DOHH2 (cell line): ENCODE measurements around the gene MARCHF3.
"Not testable (repeated sequence)": the region's sequence is repeated elsewhere in the genome, so short reads cannot be mapped to it uniquely, and the experiment has no call there.

Source experiments
- EZH2phosphoT487 ChIP-seq: fragments of 200-600 bp; sonication (generic); IDR thresholded peaks from 2 replicates; pipeline ENCODE4 v1.6.1; 2017; ENCODE audit warnings: borderline replicate concordance, mild to moderate bottlenecking, antibody characterized with exemption, low read length, moderate library complexity, mixed read lengths
- TF ChIP-seq, protein P1 (sequence below): fragments of 200-600 bp; sonication (generic); IDR thresholded peaks from one replicate; pipeline ENCODE4 v1.5.1; 2014; ENCODE audit warnings: antibody characterized with exemption, mild to moderate bottlenecking, low read depth, low read length; ENCODE audit not compliant: poor library complexity, severe bottlenecking

- TF ChIP-seq, protein P1, sequence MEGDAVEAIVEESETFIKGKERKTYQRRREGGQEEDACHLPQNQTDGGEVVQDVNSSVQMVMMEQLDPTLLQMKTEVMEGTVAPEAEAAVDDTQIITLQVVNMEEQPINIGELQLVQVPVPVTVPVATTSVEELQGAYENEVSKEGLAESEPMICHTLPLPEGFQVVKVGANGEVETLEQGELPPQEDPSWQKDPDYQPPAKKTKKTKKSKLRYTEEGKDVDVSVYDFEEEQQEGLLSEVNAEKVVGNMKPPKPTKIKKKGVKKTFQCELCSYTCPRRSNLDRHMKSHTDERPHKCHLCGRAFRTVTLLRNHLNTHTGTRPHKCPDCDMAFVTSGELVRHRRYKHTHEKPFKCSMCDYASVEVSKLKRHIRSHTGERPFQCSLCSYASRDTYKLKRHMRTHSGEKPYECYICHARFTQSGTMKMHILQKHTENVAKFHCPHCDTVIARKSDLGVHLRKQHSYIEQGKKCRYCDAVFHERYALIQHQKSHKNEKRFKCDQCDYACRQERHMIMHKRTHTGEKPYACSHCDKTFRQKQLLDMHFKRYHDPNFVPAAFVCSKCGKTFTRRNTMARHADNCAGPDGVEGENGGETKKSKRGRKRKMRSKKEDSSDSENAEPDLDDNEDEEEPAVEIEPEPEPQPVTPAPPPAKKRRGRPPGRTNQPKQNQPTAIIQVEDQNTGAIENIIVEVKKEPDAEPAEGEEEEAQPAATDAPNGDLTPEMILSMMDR = not testable (repeated sequence)
- not testable (repeated sequence) for TF ChIP-seq EZH2phosphoT487
Measured at GRCh38 chr5:126853541-126854307, 176.6 kb downstream of the MARCHF3 start.
